NOMO-1 treated with dmso at 0.1 percent for 144 hours (cell line): Measurements from ENCODE around the gene GLT1D1.
A peak's percentile ranks its signal among the peaks of the same experiment; 100 is the strongest.
"Not testable (repeated sequence)": the region's sequence is repeated elsewhere in the genome, so short reads cannot be mapped to it uniquely, and the experiment has no call there.

Experiments used
- DNase-seq: peaks from one replicate; lab custom pipeline; 2025; ENCODE audit not compliant: unreplicated experiment; lab: John Stamatoyannopoulos, UW

Gene GLT1D1

DNA sequence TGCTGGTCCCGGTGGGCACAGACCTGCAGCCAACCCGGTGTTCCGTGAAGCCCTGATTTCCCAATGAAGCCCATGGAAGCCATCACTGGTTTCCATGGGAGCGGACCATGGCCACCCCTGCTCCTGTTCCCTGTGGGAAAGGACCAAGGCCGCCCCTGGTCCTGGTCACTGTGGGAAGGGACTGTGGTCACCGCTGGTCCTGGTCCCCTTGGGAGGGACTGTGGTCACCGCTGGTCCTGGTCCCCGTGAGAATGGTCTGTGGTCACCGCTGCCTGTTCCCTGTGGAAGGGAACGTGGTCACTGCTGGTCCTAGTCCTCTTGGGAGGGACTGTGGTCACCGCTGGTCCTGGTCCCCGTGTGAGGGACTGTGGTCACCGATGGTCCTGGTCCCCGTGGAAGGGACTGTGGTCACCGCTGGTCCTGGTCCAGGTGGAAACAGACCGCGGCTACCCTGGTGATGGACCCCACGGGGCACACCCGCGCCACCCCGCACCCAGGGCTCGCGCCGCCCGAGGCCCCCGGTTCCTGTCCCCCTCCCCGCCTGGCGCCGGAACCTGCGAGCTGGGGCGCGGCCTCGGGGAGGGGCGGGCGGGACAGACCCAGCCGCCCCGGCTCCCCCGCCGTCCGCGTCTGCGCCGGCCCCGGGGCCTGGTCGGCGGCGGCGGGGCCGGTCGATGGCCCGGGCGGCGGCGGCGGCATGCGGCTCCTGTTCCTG is at the start of gene GLT1D1:
Gene GLT1D1 (plus strand): TSS at position 594 of the 715 bp plus-strand sequence. CDS start 104 bp downstream, at position 698.
- no peak for DNase-seq

DNA sequence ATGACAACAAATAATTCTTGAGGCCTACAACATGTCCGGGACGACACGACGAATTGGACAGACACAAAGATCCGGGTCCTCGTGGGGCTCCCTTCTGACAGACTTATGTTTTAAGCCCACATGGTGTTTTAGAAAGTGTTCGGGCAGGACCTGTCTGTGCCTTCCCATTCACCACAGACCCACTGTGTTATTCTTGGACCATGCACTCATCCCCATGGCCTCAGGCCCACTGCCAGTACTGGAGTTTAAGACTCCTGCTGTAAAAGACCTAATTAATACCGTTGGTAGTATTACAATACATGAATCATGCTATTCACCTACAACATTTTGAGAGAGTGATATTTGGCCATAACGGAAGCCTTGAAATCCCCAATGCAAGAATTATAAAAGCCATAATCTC is 49.5 kb upstream of the GLT1D1 start:
- DNase-seq, result no peak

DNA sequence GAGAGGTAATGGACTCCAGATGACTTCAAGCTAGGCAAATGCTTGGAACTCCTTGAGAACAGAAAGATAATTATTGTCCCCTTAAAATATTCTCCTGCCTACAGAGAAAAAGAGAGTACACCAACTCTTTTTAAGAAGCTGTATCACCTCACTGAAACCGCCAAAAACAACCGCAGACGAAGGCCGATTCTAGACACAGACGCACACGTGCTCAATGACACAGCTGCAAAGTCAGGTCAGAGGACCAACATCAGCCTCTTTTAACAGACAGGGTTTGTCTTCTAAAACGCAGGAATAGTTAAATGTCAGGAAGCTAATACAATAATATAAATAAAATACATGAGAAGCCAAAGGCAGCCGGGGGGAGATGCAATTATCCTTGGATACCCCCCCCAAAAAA is 48.5 kb upstream of the GLT1D1 start:
- DNase-seq, result no peak

DNA sequence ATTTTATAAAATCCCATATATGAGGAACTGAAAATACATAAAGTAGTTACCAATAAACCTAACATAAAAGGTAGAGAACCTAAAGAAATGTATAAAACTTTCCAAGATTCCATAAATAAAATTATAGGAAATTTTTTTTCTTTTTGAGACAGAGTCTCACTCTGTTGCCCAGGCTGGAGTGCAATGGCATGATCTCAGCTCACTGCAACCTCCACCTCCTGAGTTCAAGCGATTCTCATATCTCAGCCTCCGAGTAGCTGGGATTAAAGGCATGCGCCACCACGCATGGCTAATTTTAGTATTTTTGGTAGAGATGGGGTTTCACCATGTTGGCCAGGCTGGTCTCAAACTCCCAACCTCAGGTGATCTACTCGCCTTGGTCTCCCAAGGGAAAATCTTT is 47.9 kb upstream of the GLT1D1 start:
- not testable (repeated sequence) for DNase-seq

DNA sequence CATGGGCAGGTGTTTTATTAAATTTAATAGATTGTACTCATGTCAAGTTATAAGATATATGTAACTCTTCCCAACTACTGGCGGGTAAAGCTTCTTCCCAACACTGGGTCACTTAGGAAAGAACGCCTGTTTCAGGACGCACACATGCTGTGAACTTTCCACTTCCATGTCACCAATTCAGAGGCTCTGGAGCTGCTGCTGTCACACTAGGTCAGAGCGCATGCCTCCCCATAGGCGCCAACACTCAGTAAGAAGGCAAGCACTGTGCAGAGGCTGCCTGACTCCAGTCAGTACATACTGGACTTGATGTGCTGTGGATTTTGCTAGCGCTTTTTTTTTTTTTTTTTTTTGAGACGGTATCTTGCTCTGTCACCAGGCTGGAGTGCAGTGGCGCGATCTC is 46.7 kb upstream of the GLT1D1 start:
- no peak for DNase-seq

DNA sequence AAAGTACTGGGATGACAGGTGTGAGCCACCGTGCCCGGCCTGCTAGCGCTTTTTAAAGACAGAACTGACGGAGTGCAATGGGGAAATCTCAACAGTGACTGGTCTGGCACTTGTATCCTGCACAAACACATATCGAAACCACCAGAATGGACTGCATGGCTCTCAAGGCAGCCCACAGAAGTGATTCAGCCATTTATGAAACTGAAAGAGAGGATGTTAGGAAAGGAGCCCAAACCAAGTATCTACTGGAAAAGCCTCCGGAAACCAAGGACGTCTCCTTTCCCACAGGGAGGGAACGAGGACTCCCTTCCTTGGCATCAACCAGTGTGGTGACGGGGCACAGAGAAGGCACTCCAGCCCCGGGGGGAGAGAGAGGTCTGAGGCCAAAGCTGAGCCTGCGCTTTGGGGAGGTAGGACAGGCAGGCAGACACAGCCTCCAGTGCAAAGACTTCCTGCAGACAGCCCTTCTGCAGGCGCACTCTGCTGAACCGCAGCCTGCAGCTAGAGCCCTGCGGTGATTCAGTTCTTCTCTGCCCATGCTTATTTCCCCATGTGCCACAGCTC is 46.0 kb upstream of the GLT1D1 start:
- peak; percentile 77 for DNase-seq

DNA sequence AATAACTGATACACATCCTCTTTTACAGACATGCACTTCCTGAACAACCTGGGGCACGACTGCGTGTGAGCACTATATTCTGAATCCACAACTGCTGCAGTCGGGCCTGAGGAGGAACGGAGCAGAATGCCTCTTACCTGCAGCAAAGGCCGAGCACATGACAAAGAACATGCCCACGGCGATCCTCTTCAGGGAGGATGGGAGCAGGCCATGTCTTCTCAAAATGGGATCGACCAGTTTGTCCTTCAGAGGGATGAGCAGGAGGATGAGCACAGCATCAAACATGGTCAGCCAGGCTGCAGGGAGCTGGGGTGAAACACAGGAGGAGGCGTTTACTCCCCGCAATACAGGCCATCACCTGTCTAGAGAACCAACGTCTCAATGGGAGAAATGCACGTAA is 44.6 kb upstream of the GLT1D1 start:
- no peak for DNase-seq

DNA sequence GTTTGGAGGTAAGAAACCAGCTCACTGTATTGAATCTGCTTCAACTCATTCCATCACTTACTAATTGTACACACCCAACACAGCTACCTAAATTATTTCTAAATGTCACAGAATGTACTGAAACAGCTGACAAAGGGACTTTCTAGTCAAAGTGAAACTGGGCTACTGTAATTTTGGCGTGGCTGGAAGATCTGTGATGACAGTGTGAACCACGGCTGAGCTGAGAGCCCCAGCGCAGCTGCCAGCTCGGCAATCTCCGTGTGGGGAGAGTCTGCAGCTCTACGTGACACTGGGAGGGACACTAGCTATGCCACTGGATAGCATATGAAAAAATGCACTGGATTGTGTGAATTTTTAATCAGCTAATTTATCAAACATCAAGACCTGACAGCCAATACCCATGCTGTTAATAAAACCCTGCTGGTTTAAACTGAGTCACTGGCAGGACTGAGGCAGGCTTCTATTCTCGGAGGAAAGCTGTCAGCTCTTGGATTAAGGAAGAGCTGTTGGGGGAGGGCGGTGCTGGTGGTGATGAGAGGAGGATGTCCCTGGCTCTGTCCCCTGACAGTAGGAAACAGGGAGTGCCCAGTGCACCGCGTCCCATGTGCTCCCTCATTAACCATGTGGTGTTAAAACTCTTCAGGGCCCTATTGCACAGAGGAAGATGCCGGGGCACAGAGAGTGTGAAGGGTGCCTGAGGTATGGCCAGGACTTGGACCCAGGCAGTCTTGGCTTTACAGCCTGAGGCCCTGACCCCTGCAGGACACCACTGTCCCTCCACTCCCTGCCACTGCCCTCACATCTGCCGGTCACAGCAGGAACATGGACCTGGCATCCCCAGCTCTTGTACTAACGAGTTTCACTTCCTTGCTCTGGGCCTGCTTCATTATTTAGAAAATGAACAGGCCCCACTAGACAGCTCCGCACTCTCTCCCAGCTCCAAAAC is 42.8 kb upstream of the GLT1D1 start:
- DNase-seq, result peak; percentile 22

DNA sequence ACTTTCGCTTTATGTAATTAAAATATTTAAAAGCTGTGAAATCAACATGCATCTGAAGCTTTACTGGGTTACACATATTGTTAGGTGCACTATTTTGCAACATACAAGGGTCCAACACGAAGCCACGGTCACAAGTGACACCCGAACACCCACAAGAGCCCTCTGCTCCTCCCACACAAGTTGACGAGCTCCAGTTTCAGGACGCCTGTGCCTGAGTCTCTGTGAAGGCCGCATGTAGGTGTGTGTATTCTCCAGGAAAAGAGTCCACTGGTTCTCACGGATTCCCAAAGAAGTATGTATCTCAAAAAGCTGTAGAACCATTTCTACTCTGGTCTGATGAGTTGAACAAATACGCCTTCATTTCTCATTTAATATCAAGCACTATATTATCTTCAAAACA is 41.5 kb upstream of the GLT1D1 start:
- DNase-seq, result no peak

DNA sequence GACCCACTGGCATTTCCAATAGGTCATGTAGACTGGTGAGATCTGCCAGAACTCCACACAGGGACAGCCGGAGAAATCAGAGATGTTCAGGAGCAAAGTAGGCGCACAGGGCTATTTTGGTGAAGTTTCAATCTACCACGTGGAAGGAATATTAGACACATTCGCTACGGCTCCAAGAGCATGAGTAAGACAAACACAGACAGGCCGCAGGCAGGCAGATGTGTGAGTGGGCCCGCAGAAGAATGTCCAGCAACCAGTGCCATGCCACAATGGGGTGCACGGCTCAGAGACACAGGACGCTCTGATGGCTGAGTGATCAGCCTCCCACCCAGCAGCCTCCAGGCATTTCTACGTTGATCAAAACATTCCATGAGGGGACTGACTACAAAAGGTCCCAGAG is 39.9 kb upstream of the GLT1D1 start:
- no peak for DNase-seq

DNA sequence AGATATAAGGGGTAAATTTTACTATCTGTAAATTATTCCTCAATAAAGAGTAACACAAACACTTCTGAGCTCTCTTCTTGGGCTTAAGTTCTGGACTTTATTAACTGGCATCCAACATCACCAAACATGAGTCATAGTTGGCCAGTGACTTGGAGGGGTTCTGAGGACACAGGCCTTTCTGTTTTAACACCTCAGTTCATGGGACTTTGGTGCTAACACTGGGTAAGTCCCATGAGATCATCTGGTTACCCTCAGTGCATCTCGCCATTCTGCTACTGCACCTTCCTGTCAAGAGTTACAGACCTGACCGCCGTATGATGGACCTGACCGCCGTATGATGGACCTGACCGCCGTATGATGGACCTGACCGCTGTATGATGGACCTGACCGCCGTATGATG is 39.4 kb upstream of the GLT1D1 start:
- DNase-seq, result no peak

DNA sequence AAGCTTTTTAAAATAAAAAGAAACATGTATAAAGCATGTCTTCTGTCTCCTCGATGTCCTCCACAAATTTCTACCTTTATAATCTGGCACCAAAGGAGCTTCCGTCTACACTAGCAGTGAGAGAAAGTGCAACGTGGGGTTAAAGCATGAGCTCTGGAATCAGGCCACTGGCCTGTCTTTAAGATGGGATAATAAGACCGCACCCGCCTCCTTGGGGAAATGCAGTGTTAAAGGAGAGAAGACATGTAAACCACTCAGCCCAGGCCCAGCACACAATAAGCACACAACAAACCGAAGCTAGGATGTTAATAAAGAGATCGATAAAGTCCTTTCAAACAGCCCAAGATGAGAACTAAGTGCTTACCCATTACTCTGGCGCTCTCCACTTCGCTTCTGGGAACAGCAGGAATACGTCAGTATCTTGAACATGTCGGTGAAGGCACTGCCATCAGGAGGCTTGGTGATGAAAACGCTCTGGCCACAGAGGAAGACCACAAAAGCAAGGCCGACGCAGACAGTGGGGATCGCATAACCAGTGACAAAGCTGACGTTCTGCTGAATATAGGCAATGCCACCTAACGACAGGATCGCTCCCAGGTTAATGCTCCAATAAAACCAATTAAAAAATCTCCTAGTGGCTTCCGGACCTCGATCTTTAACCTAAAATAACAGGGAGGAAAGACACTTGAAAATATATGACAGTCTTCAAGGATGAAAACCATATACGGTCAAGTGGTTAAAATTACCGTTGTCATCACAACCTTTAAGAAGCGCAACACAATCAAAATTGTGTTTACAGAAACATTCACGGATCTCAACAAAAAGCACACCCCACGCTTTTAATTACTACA is 38.6 kb upstream of the GLT1D1 start:
- no peak for DNase-seq

DNA sequence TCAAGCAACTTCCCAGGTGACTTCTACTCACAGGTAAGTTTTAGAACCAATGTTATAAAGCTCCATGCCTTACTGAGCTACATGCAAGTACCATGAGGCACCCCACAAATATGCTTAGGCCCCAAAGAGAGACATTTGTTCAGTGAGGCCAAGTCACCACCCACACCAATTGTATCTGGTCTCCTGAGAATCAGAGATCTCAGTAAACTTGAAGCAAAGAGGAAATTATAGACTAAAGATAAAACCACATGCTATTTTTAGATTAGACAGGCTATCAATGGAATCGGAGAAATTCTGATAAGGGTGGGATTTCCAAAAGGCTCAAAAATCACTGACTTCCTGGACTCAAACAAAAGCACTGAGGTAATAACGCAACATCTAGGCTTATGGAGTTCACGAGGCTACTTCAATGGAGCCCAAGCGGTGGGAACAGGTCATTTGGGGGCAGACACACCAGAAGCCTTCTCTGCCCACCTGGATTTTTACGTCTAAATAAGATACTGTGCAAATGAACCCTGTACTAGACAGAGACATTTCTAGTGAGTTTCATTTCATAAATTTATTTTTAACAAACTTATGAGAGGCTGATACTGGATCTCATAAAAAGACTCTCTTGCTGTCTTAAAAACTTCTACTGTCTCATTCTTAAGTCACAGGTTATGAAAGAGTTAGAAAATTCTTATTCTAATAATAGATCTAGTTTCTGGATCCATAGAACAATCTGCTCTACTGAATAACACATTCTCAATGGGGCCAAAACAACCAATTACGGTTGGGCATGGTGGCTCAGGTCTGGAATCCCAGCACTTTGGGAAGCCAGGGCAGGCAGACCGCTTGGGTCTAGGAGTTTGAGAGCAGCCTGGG is 37.3 kb upstream of the GLT1D1 start:
- no peak for DNase-seq

DNA sequence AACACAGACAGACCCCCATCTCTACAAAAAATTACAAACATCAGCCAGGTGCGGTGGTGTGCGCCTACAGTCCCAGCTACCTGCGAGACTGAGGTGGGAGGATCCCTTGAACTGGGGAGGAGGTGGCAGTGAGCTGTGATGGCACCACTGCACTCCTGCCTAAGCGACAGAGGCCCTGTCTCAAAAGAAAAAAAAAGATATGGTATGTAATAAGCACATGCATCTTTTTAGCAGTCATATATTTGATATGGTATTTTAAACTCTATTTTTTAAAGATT is 36.7 kb upstream of the GLT1D1 start:
- DNase-seq, result no peak

DNA sequence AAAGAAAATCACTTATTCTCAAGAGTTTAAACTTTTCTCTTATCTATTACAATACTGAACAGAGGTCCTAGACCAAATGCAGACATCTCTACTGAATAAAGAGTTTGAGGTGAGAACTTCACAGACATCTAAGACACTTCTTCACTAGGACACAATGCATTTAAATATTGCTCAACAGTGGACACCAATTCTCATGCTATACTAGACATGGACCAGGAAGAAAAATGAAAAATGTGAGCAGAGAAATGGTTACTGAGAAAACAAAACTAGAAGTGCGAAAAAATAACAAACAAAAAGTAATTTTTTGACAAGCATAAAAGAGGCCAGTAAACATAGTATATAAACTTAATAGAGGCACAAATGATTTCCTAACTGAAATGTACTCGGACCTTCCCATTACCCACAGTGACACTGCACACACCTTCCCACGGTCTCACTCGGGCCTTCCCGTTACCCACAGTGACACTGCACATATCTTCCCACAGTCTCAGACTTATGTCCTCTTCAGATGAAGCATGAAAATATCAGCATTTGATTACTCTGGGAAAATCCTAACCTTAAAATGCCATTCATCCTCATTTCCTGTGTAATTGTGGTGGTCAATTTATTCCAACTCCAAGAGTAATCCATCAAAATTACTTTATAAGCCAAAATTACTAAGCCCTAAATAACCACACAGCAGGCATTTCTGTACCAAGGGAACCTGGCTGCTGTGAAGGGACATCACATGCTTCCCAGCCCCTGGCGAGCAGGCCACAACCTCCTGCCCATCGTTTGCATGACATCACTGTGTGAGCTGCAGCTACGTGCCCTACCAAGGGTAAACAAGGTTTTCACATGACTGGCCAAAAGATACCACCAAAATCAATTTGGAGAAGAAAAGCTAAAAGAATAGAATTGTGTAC is 35.9 kb upstream of the GLT1D1 start:
- DNase-seq, result no peak

DNA sequence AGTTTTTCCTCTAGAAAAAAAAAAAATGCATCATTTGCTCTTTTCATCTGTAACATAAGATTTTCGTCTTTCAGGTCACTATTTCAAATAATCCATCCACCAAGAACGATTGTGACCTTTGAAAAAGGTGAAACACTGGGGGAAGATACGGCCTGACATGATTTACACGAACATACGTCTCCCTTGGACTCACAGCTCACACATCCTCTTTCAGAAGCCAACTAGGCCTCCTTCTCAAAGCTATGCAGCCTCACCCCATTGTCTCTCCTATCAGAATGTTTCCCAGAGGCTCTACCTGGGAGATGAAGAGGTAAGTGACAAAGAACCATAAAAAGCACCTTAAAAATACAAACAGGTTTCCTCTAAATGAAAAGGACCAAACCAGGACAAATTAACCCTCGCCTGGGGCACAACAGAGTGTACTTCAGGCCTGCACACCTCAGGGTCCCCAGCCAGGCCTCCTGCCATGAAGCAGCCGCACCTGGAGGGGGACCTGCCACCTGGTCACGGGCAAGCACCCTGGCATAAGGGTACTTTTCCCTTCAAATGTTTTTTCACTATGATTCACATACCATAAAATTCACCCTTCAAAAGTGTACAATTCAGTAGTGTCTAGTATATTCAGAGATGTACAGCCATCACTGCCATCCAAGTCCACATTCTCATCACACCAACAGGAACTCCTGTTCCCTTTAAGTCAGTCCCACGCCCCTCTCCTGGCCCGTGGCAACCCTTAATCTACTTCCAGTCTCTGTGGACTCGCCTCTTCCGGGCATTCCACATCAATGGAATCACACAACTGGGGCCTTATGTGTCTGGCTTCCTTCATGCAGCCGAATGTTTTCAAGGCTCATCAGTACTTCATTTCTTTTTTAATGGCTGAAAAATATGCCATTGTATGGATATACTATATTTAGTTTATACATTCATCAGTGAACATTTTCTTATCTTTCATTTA is 34.9 kb upstream of the GLT1D1 start:
- DNase-seq, result peak; percentile 25

DNA sequence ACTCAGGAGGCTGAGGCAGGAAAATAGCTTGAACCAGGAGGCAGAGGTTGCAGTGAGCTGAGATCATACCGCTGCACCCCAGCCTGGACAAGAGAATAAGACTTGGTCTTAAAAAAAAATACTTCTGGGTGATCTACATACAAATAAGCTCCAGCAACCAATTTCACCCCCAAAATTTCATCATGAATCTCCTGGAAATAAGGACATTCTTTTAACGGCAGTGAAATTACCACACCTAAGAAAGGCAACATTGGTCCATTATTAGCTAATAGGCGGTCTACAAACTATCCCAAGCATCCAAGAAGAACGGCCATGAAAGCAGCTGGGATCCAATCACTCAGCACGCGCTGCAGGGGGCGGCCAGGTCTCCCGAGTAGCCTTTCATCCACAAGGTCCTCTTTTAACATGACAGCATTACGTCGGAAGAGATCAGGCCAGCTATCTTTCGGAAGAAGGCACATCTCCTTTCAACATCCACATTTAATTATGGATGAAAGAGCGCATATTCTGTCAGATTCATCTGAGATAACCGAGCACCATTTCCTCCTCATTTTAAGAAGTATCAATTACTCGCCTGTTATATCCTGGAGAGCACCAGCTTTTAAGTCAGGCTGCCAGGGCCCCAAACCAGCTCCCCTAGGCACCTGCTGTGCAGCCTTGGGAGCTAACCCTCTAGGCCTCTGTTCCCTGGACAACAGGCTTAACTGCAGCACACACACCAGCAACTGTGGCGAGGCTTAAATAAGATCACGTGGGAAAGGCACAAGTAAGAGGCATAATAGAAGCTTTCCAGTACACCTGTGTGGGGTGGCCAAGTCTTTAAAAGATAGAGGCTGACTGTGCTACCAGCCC is 33.8 kb upstream of the GLT1D1 start:
- no peak for DNase-seq
